ENCODE measurements around the gene ZNF740. TPM values are rescaled to one million over a fixed set of nuclear protein-coding genes. Genes with fewer than 3 reads are reported as not detected.

ZNF740 gene
- total and polyA plus RNA-seq, 2 of the 4 experiments (the other 2 are of a cell fraction), result 13.1 to 14.0 TPM

- peak overlapping the region; percentile 32; the same call in 1 of the 2 replicates for H3K14ac ChIP-seq (replicated peaks; ENCODE audit: low read depth, low read length)
- peaks cover 21% of the 10 kb centered on the region for H3K27me3 ChIP-seq (ENCODE audit: control insufficient read depth, insufficient read depth, low read length)
- H3K9ac ChIP-seq (ENCODE audit: low read depth, low read length), result peak overlapping the region; percentile 17
- H3K9me1 ChIP-seq (ENCODE audit: insufficient read depth, low read length), result peaks cover 17% of the 10 kb centered on the region
- no peaks in the 10 kb centered on the region; the same call in 1 of the 2 replicates for H3K36me3 ChIP-seq (ENCODE audit: control insufficient read depth, insufficient read depth, low read length)
- POLR2A ChIA-PET (ENCODE audit: unreplicated experiment), result no interaction called here
- peak; percentile 46 for ATAC-seq (ENCODE audit: low read depth)
- no peak overlapping the region for H2BK5ac ChIP-seq (ENCODE audit: low read depth, low read length, poor library complexity, severe bottlenecking)
- WGBS, 2 experiments (ENCODE audit: extremely low coverage in 2 of 2, insufficient read length in 1 of 2), result no CpG with 5 or more reads among the region's 11 CpGs
- peaks cover 24% of the 10 kb centered on the region for H3K4me1 ChIP-seq (ENCODE audit: control insufficient read depth, insufficient read depth, low read length)
- dilution Hi-C loops (cut with HindIII; ENCODE audit: low sequenced_read_pairs, unreplicated experiment) (no loop called here), intact Hi-C loops (cut with micrococcal nuclease) (no loop called here), in situ Hi-C loops (cut with MboI; ENCODE audit: low sequenced_read_pairs) (no loop called here)
- peak overlapping the region; percentile 21; the same call in 1 of the 2 replicates for H2BK120ac ChIP-seq (ENCODE audit: low read depth, low read length)
- H4K20me1 ChIP-seq (ENCODE audit: insufficient read depth, low read length), result no peaks in the 10 kb centered on the region
- H3K56ac ChIP-seq (ENCODE audit: extremely low read depth, insufficient read depth, low read length), result no peak overlapping the region
- DNase-seq, result no peak
- peak overlapping the region; percentile 25; the same call in 1 of the 2 replicates for H3K18ac ChIP-seq (ENCODE audit: low read depth, low read length)
- H4K91ac ChIP-seq (ENCODE audit: insufficient read depth, low read depth, low read length), result peak overlapping the region; percentile 30
- peak overlapping the region; percentile 87 for H3K4me2 ChIP-seq (ENCODE audit: low read depth, low read length)
- H3K4me3 ChIP-seq (ENCODE audit: insufficient read depth, low read depth, low read length), result peak overlapping the region; percentile 44
- CTCF ChIA-PET, result no interaction called here
- peak overlapping the region; percentile 94 for H2AFZ ChIP-seq (replicated peaks; ENCODE audit: low read length, poor library complexity)
- peak overlapping the region; percentile 54 for H4K5ac ChIP-seq (ENCODE audit: low read depth, low read length)
- no peaks in the 10 kb centered on the region for H3K9me3 ChIP-seq (ENCODE audit: control insufficient read depth, insufficient read depth, low read length)
- TF ChIP-seq BHLHE40 (IDR thresholded peaks at IDR 0.05; ENCODE audit: low read depth, low read length), result no peak
- no peak for TF ChIP-seq MXI1 (IDR thresholded peaks at IDR 0.05; ENCODE audit: borderline replicate concordance, low read depth, low read length)
- TF ChIP-seq MAZ (IDR thresholded peaks at IDR 0.05; ENCODE audit: borderline replicate concordance, low read depth, low read length), result no peak
- no peak for TF ChIP-seq RAD21 (IDR thresholded peaks at IDR 0.05; ENCODE audit: low read length)
- no peak for TF ChIP-seq FOS (IDR thresholded peaks at IDR 0.05; ENCODE audit: low read depth, low read length)
- no peak for TF ChIP-seq CTCF (conservative IDR thresholded peaks at IDR 0.05; ENCODE audit: low read depth, low read length)
- no peak for TF ChIP-seq RFX5 (IDR thresholded peaks at IDR 0.05; ENCODE audit: low read depth, low read length)
- TF ChIP-seq, protein P1, sequence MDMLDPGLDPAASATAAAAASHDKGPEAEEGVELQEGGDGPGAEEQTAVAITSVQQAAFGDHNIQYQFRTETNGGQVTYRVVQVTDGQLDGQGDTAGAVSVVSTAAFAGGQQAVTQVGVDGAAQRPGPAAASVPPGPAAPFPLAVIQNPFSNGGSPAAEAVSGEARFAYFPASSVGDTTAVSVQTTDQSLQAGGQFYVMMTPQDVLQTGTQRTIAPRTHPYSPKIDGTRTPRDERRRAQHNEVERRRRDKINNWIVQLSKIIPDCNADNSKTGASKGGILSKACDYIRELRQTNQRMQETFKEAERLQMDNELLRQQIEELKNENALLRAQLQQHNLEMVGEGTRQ (IDR thresholded peaks at IDR 0.05; ENCODE audit: low read depth, low read length), result no peak
- peak overlapping the region; percentile 20 for H3K27ac ChIP-seq (ENCODE audit: insufficient read depth, low read length)
- H2BK20ac ChIP-seq (ENCODE audit: low read depth, low read length), result no peak overlapping the region
- BruUV-seq (replicated peaks), result no TSS peak
- H3K4ac ChIP-seq (ENCODE audit: low read depth, low read length), result peak overlapping the region; percentile 76
- peak overlapping the region; percentile 62 for H2AK9ac ChIP-seq (replicated peaks; ENCODE audit: low read depth, low read length, poor library complexity)
- H2AK5ac ChIP-seq (ENCODE audit: low read depth, low read length), result peak overlapping the region; percentile 45
- peaks cover 5 to 18% of the 10 kb centered on the region in 2 experiments; a peak in 2 of 4 replicates for H3K79me1 ChIP-seq (ENCODE audit: low read depth in 1 of 2, low read length in 2 of 2)
- H4K8ac ChIP-seq (ENCODE audit: low read depth in 2 of 2, low read length in 2 of 2), result peak overlapping the region; percentile 52 to 71; a peak in 2 of 4 replicates
- H3K23ac ChIP-seq (ENCODE audit: low read depth, low read length), result peak overlapping the region; percentile 25; the same call in 1 of the 2 replicates
- H2BK15ac ChIP-seq (ENCODE audit: low read depth, low read length), result peak overlapping the region; percentile 9; the same call in 1 of the 3 replicates
Observed at GRCh38 chr12:53232646-53233461, 52.3 kb downstream of the ZNF740 start.
